GM12801 (cell line): ENCODE measurements around the gene KIAA0319L.

ENCODE experiments used
- CTCF ChIP-seq: IDR thresholded peaks from one replicate; pipeline ENCODE4 v1.5.1; 2011; ENCODE audit warnings: control low read depth; ENCODE audit not compliant: insufficient read length; ENCODE audit errors: extremely low read depth

KIAA0319L gene

GRCh38 chr1:35597870-35598269 is 40.7 kb upstream of the KIAA0319L start:
- no peak for TF ChIP-seq CTCF

GRCh38 chr1:35595684-35596083 is 38.5 kb upstream of the KIAA0319L start:
- TF ChIP-seq CTCF: no peak

GRCh38 chr1:35594005-35594760 is 37.0 kb upstream of the KIAA0319L start:
- no peak for TF ChIP-seq CTCF

- TF ChIP-seq CTCF: no peak
Measured at GRCh38 chr1:35592991-35593769, 36.0 kb upstream of the KIAA0319L start.

- TF ChIP-seq CTCF: no peak
Measured at GRCh38 chr1:35591211-35591610, 34.0 kb upstream of the KIAA0319L start.

- TF ChIP-seq CTCF: no peak
Measured at GRCh38 chr1:35590476-35591040, 33.4 kb upstream of the KIAA0319L start.
